HepG2 (cell line): ENCODE data around the gene CPSF7. TPM values are rescaled to one million over a fixed set of nuclear protein-coding genes. Genes with fewer than 3 reads are reported as not detected.
A peak's percentile ranks its signal among the peaks of the same experiment; 100 is the strongest.

ENCODE experiments used
- ELF4 ChIP-seq: sonication (generic); formaldehyde crosslinking; IDR thresholded peaks from 2 replicates; pipeline ENCODE4 v1.5.0; 2020; ENCODE audit warnings: missing genetic modification reagents, mild to moderate bottlenecking, moderate library complexity, borderline replicate concordance
- HMG20A ChIP-seq: IDR thresholded peaks from 2 replicates; pipeline ENCODE4 v1.6.1; 2016; ENCODE audit warnings: borderline replicate concordance
- IKZF4 ChIP-seq: sonication (generic); formaldehyde crosslinking; IDR thresholded peaks from 2 replicates; pipeline ENCODE4 v1.5.1; 2020; ENCODE audit warnings: borderline replicate concordance, mild to moderate bottlenecking, low read depth, missing genetic modification reagents; ENCODE audit errors: not compliant biosample characterization
- MLXIP ChIP-seq: sonication (generic); formaldehyde crosslinking; IDR thresholded peaks from 2 replicates; pipeline ENCODE4 v1.9.0; 2021; ENCODE audit warnings: missing genetic modification reagents, borderline replicate concordance
- NFRKB ChIP-seq: fragments of 450-650 bp; IDR thresholded peaks from 2 replicates; pipeline ENCODE4 v1.6.1; 2017
- RXRA ChIP-seq: sonication (generic); formaldehyde crosslinking; IDR thresholded peaks from 2 replicates; pipeline ENCODE4 v1.5.1; 2020; ENCODE audit warnings: missing genetic modification reagents
- ZBTB39 ChIP-seq: sonication (generic); formaldehyde crosslinking; IDR thresholded peaks from 2 replicates; pipeline ENCODE4 v1.5.0; 2020; ENCODE audit warnings: missing genetic modification reagents
- ZNF264 ChIP-seq: sonication (generic); formaldehyde crosslinking; IDR thresholded peaks from 2 replicates; pipeline ENCODE4 v1.4.0; 2020; ENCODE audit warnings: missing genetic modification reagents
- ZNF451 ChIP-seq: sonication (generic); formaldehyde crosslinking; IDR thresholded peaks from 2 replicates; pipeline ENCODE4 v1.5.0; 2020; ENCODE audit warnings: mild to moderate bottlenecking, missing genetic modification reagents
- ZNF550 ChIP-seq: sonication (generic); formaldehyde crosslinking; IDR thresholded peaks from 2 replicates; pipeline ENCODE4 v1.4.0; 2020; ENCODE audit warnings: mild to moderate bottlenecking, missing genetic modification reagents, borderline replicate concordance
- polyA plus RNA-seq, 8 experiments: library from polyadenylated mRNA; depleted of rRNA in 3 of 8; stranded (reverse) in 7 of 8; unstranded in 1 of 8; fragments of >200 nt; fragmentation: Illumina TruSeq in 4 of 8; extraction: Trizol in 4 of 8; gene quantifications; 2 replicates each; pipeline versions ENCODE4 v1.2.1 to v1.2.3, GENCODE V29; 2011 to 2016; ENCODE audit warnings: low read depth in 4 of 8, missing spikeins in 1 of 8, mixed read lengths in 1 of 8; ENCODE audit not compliant: insufficient read depth in 1 of 8
- total RNA-seq, 5 experiments: library from RNA; depleted of rRNA; stranded (reverse); fragments of >200 nt; fragmentation: Illumina TruSeq; extraction: Trizol; gene quantifications; 2 replicates each; pipeline ENCODE4 v1.2.3, GENCODE V29; 2016; ENCODE audit warnings: low read depth in 1 of 5
- TF ChIP-seq, protein P1 (sequence below): sonication (generic); formaldehyde crosslinking; IDR thresholded peaks from 2 replicates; pipeline ENCODE4 v1.8.0; 2022; ENCODE audit warnings: mild to moderate bottlenecking, missing genetic modification reagents, borderline replicate concordance

CPSF7 gene
- total and polyA plus RNA-seq, 2 of the 13 experiments (the other 11 are each of a cell fraction or from before 2014, with no cell fraction given): 34.1 to 36.8 TPM

DNA sequence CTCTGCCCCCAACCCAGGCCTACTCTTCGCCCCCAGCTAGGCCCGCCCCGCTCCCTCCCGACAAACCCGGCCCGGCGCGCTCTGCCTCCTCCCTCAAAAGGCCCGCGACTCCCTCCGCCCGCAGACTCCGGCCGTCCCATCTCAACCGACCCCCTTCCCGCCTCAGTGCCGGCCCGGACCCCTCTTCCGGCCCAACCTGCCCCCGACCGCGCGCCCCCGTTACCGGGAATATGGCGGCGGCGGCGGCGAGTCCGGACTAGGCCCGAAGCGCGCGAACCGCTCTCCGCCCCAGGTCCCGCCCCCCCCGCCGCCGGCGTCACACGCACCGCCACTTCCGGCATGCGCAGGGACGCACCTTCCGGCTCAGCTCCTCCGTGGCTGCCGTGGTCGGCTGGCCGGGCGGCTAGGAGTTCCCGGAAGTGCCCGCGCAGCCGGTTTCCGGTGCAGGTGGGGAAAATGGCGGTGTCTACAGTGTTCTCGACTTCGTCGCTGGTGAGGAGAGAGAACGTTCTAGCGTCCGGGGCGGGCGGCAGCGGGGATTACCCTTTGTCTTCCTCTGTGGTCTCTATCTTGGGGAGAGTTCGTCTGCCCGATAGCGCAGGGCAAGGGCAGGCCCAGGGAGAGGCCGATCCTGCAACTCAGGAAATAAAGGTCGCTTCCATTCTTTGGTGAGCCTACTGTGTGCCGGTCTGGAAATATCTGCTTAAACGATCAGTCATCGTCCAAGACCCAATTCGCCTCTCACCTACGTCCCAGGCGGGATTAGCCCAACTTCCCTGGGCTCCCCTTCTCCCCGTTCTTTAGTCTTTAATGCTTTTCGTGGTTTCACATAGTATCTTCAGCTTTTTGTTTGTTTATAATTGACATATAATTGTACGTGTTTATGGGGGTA lies at the start of gene CPSF7, which contains the start of gene SDHAF2 (continued):
- 0 out of 2 replicates have a peak, but pooled peaks have one; percentile 5 for TF ChIP-seq RXRA (CRISPR knock-in tag)
- TF ChIP-seq ZNF550 (CRISPR knock-in tag): no peak
- TF ChIP-seq ZNF451: 0 out of 2 replicates have a peak, but pooled peaks have one; percentile 75
- TF ChIP-seq ELF4: peak; percentile 97
- no peak; the same call in 1 of the 2 replicates for TF ChIP-seq NFRKB
- no peak for TF ChIP-seq IKZF4 (CRISPR knock-in tag)
- TF ChIP-seq, protein P1, sequence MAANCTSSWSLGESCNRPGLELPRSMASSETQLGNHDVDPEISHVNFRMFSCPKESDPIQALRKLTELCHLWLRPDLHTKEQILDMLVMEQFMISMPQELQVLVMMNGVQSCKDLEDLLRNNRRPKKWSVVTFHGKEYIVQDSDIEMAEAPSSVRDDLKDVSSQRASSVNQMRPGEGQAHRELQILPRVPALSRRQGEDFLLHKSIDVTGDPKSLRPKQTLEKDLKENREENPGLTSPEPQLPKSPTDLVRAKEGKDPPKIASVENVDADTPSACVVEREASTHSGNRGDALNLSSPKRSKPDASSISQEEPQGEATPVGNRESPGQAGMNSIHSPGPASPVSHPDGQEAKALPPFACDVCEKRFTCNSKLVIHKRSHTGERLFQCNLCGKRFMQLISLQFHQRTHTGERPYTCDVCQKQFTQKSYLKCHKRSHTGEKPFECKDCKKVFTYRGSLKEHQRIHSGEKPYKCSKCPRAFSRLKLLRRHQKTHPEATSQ (CRISPR knock-in tag): 0 out of 2 replicates have a peak, but pooled peaks have one; percentile 54
- TF ChIP-seq HMG20A (CRISPR knock-in tag): no peak
- no peak for TF ChIP-seq ZBTB39 (CRISPR knock-in tag)
- 0 out of 2 replicates have a peak, but pooled peaks have one; percentile 71 for TF ChIP-seq MLXIP (CRISPR knock-in tag)
- 0 out of 2 replicates have a peak, but pooled peaks have one; percentile 54 for TF ChIP-seq ZNF264 (CRISPR knock-in tag)
